HG03457 (cell line): Measurements from ENCODE around the gene EXOSC2.

ENCODE experiments used
- ATAC-seq: cut with Tn5 transposase; IDR thresholded peaks from one replicate; pipeline ENCODE4 v1.9.1; 2021; ENCODE audit warnings: moderate number of reproducible peaks; ENCODE audit not compliant: unreplicated experiment

EXOSC2 gene

GRCh38 chr9:130696139-130696650 lies 2.6 kb downstream of the EXOSC2 start:
- ATAC-seq: no peak

DNA sequence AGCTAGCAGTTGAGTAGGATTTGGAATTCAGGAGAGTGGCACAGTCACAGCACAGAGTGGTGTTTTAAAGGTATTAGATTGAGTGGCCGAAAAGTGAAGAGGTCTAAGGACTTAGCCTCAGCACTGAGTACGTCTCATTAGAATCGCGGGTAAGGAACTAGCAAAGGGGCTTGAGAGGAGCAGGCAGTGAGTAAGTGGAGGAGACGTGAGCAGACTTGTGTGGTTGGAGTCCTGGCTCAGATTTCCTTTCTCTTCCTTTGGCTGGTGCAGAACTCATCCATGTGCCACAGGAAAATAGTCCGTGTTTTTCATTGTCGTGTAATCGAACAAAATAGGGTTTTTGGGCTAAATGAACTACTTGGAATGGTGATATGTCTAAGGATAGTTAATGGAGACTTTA lies 3.4 kb downstream of the EXOSC2 start:
- no peak for ATAC-seq

DNA sequence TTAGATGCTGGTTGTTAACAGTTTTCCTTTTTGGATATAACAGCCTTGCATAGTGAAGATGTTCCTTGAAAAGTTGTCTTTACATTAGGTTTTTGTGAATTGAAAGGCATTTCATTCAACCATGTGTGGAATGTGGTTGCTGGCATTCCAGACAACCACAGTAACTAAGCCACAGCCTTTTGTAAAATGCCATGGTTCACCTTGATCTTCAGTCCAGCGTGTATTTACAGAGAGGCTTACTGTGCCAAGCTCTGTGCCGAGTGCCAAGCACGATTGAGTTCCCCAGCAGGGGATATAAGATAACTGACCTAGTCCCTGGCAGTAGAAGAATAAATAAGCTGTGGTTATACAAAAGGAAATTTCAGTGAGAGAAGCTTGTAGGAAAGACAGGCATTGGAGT lies 4.9 kb downstream of the EXOSC2 start:
- ATAC-seq: no peak

- ATAC-seq: no peak
Measured at GRCh38 chr9:130699047-130699446, 5.5 kb downstream of the EXOSC2 start.

- ATAC-seq: no peak
Measured at GRCh38 chr9:130701059-130702022, 7.8 kb downstream of the EXOSC2 start.

DNA sequence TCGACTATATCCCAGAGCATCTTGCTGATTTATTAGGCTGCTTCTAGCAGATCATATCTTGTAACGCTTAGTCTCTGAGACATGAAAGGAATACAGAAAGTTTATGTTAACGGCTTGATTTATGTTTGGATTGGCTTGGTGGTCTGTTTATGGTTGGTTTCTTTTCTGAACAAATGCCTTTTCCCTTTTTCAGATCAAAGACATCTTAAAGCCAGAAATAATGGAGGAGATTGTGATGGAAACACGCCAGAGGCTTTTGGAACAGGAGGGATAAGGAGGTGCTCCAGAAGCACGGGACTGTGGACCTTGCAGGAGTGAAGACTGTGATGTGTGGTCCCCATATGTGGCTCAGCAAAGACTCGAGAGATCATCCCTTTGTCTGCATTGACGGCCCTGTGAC lies 9.9 kb downstream of the EXOSC2 start:
- ATAC-seq: no peak

GRCh38 chr9:130707225-130707976 lies 13.8 kb downstream of the EXOSC2 start:
- no peak for ATAC-seq

DNA sequence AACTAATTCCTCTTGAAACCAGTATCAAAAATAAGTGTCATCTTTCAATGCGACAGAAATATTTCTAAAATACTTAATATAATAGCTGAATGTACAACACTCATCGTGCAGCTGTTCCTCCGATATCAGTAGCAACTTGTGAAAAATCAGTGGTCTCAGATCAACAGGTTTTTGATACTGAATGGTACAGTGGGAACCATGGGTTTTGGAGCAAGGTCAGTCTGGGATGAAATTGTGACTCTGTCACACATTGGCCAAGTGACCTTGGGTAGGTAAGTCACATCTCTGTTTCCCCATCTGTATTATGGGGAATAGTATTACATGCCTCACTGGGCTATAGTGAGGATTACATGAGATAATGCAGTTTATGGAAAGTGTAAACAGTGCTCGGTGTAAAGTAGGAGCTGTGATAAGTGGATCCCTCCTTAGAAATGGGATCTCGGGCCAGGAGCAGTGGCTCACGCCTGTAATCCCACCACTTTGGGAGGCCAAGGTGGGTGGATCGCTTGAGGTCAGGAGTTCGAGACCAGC lies 17.3 kb downstream of the EXOSC2 start:
- no peak for ATAC-seq

GRCh38 chr9:130711469-130711868 lies 17.9 kb downstream of the EXOSC2 start:
- ATAC-seq: no peak

- ATAC-seq: peak; percentile 92
Measured at GRCh38 chr9:130712564-130713285, 19.1 kb downstream of the EXOSC2 start.

GRCh38 chr9:130713286-130713960 lies 19.8 kb downstream of the EXOSC2 start:
- no peak for ATAC-seq

DNA sequence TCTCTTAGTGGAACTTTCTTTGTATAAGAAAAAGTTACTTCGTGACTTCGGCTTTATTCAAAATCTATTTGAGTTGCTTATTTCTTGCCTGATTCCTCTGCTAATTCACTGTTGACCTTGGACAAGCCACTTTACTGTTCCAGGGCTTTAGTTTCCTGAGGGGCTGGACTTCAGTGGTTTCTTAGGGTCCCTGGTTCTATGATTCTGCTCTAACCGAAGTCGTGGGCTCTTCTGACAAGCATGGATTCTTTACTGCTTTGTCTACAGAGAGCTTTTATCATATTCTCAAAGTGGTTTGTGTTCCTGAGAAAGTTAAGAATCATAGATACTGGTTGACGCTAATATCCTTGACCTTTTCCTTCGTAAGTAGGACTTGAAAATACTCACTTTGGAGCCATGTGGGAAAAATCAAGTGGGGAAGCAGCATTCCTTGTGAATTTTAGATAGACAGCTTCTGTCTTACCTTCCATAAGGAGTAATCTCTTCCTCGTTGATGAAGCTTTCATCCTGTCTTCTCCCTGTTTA lies 21.1 kb downstream of the EXOSC2 start:
- no peak for ATAC-seq

DNA sequence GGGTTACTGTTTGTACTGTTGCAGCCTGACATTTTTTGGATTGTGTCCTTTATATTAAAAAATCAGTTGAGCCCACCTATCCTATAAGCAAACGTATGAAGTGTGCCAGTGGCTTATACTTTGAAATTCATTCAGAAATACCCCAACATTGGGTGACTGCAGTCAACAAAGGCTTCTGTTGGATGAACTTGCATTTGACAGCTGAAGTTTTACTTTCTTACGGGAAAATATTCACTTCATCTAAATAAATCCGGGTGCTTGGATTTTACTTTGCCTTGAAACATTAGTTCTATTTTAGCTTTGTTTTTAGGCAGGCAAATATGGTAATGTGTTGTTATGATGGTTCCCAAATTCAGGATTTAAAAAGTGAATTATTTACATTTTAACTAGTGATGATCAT lies 21.7 kb downstream of the EXOSC2 start:
- no peak for ATAC-seq

GRCh38 chr9:130718562-130718961 lies 25.0 kb downstream of the EXOSC2 start:
- no peak for ATAC-seq

GRCh38 chr9:130720762-130721161 lies 27.2 kb downstream of the EXOSC2 start:
- ATAC-seq: no peak

DNA sequence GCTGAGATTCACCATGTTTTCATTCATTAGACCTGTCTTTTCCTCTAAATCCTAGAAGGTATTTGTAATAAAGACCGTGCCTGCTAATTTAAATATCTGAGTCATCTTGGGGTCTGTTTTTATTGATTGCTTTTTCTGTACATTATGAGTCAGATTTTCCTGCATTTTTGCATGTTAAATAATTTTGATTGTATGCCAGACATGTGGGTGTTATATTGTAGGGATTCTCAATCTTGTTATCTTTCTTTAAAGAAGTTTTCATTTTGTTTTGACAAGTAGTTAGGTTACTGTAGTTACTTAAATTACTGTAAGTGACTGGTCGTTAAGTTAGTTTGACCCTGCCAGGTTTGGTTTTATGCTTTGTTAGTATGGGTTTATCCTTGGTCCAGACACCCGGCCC lies 35.1 kb downstream of the EXOSC2 start:
- ATAC-seq: no peak

GRCh38 chr9:130729145-130729544 lies 35.6 kb downstream of the EXOSC2 start:
- ATAC-seq: no peak

DNA sequence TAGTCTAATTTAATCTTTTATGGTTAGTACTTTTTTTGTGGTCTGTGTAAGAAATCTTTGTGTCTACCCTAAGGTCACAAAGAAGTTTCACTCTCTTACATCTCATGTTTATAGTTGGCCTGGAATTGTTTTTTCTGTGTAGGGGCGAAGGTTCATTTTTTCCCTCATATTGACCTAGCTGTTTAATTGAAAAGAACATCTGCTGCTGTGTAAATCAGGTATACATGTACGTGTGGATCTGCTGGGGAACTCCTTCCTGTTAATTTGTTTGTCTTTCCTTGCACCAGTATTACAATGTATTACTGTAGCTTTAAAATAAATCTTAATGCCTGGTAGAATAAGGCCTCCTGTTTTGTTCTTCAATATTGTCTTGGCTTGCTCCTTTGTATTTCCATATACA lies 37.8 kb downstream of the EXOSC2 start:
- no peak for ATAC-seq

DNA sequence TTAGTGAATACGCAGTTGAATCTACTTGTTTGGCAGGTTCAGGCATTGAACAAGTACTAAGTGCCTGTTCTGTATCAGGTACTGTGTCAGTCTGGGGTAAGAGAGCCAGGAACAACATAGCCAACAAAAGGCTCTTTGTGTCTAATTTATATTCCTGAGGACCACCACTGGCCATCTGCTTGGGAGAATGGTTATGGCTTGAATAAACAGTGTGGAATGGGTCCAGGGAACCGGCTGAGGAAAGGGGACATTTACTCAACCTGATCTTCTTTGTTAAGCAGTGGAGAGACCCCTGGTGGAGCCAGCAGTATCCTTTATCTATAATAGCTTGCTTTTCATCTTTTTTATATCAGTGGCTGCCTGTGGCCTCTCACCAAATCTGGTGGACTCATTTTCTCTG lies 38.6 kb downstream of the EXOSC2 start:
- no peak for ATAC-seq

- ATAC-seq: no peak
Measured at GRCh38 chr9:130732793-130733221, 39.2 kb downstream of the EXOSC2 start.
